DOHH2 (cell line): ENCODE results near the gene MRPL4.
"Not testable (repeated sequence)": the region's sequence is repeated elsewhere in the genome, so short reads cannot be mapped to it uniquely, and the experiment has no call there.

Source experiments
- H3F3A ChIP-seq: fragments of 200-600 bp; sonication (generic), shearing (Covaris generic); 2 replicates; pipeline ENCODE4 v1.6.0; 2016; ENCODE audit warnings: antibody characterized with exemption, mild to moderate bottlenecking; ENCODE audit not compliant: control insufficient read depth, insufficient read depth
- H3K27ac ChIP-seq: fragments of 200-600 bp; sonication (generic); 2 replicates; pipeline ENCODE4 v1.5.1; 2014; ENCODE audit warnings: low read depth, mild to moderate bottlenecking, low read length, moderate library complexity
- H3K27me3 ChIP-seq: fragments of 200-600 bp; sonication (generic); 2 replicates; pipeline ENCODE4 v1.6.1; 2014; ENCODE audit warnings: mild to moderate bottlenecking, low read length, mixed read lengths; ENCODE audit not compliant: control insufficient read depth
- H3K36me3 ChIP-seq: fragments of 200-600 bp; sonication (generic); 2 replicates; pipeline ENCODE4 v1.6.1; 2014; ENCODE audit warnings: mild to moderate bottlenecking, low read length, moderate library complexity, mixed read lengths; ENCODE audit not compliant: control insufficient read depth
- H3K4me1 ChIP-seq: fragments of 200-600 bp; sonication (generic); 2 replicates; pipeline ENCODE4 v1.6.1; 2014; ENCODE audit warnings: mild to moderate bottlenecking, low read length, mixed read lengths; ENCODE audit not compliant: control insufficient read depth
- H3K4me2 ChIP-seq: fragments of 200-600 bp; sonication (generic); 2 replicates; pipeline ENCODE4 v1.6.0; 2014; ENCODE audit warnings: mild to moderate bottlenecking, low read length, moderate library complexity
- H3K4me3 ChIP-seq: fragments of 200-600 bp; sonication (generic); 2 replicates; pipeline ENCODE4 v1.5.1; 2014; ENCODE audit warnings: mild to moderate bottlenecking, low read length, mixed read lengths
- H3K79me2 ChIP-seq: fragments of 200-600 bp; sonication (generic); 2 replicates; pipeline ENCODE4 v1.6.1; 2014; ENCODE audit warnings: mild to moderate bottlenecking, low read length, mixed read lengths; ENCODE audit not compliant: control insufficient read depth
- H3K9me2 ChIP-seq: fragments of 200-600 bp; sonication (generic); replicated peaks from 2 replicates; pipeline ENCODE4 v1.6.1; 2014; ENCODE audit warnings: mild to moderate bottlenecking, low read length, mixed read lengths; ENCODE audit not compliant: control insufficient read depth
- H3K9me3 ChIP-seq: fragments of 200-600 bp; sonication (generic); 2 replicates; pipeline ENCODE4 v1.6.1; 2014; ENCODE audit warnings: antibody characterized with exemption, low read length, mixed read lengths; ENCODE audit not compliant: control insufficient read depth, insufficient read depth
- H4K20me1 ChIP-seq: fragments of 200-600 bp; sonication (generic); 2 replicates; pipeline ENCODE4 v1.6.0; 2014; ENCODE audit warnings: low read depth, mild to moderate bottlenecking, antibody characterized with exemption, low read length, moderate library complexity; ENCODE audit not compliant: control insufficient read depth, insufficient read depth
- EZH2phosphoT487 ChIP-seq: fragments of 200-600 bp; sonication (generic); IDR thresholded peaks from 2 replicates; pipeline ENCODE4 v1.6.1; 2017; ENCODE audit warnings: borderline replicate concordance, mild to moderate bottlenecking, antibody characterized with exemption, low read length, moderate library complexity, mixed read lengths
- TF ChIP-seq, protein P1 (sequence below): fragments of 200-600 bp; sonication (generic); IDR thresholded peaks from one replicate; pipeline ENCODE4 v1.5.1; 2014; ENCODE audit warnings: antibody characterized with exemption, mild to moderate bottlenecking, low read depth, low read length; ENCODE audit not compliant: poor library complexity, severe bottlenecking

Gene MRPL4

DNA sequence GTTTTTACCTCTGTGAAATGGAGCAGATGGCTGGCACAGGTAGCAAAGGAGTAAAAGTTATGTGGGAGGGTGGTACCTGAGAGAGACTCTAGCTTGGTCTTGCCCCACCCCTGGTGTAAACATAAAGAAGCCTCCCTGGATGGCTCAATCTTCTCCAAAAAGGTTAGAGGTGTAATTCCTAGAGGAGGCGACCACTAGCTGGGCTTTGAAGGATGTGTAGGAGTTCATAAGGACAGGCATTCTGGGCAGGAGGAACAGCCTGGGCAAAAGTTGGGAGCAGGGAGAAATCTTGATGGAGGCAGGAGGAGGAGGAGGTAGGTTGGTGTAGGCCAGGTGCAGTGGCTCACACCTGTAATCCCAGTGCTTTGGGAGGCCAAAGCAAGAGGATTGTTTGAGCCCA, 26.9 kb downstream of the MRPL4 start:
- Histone ChIP-seq H3F3A (no peaks in the 10 kb centered on the region), H3K79me2 (peaks cover 23% of the 10 kb centered on the region), H3K4me1 (0 out of 2 replicates have a peak, but pooled peaks cover 4% of the 10 kb centered on the region), H4K20me1 (no peaks in the 10 kb centered on the region), H3K4me2 (no peak overlapping the region), H3K9me2 (no peaks in the 10 kb centered on the region), H3K27me3 (no peaks in the 10 kb centered on the region), H3K27ac (no peak overlapping the region), H3K36me3 (peaks cover 66% of the 10 kb centered on the region), H3K9me3 (no peaks in the 10 kb centered on the region), H3K4me3 (no peak overlapping the region)
- TF ChIP-seq, protein P1, sequence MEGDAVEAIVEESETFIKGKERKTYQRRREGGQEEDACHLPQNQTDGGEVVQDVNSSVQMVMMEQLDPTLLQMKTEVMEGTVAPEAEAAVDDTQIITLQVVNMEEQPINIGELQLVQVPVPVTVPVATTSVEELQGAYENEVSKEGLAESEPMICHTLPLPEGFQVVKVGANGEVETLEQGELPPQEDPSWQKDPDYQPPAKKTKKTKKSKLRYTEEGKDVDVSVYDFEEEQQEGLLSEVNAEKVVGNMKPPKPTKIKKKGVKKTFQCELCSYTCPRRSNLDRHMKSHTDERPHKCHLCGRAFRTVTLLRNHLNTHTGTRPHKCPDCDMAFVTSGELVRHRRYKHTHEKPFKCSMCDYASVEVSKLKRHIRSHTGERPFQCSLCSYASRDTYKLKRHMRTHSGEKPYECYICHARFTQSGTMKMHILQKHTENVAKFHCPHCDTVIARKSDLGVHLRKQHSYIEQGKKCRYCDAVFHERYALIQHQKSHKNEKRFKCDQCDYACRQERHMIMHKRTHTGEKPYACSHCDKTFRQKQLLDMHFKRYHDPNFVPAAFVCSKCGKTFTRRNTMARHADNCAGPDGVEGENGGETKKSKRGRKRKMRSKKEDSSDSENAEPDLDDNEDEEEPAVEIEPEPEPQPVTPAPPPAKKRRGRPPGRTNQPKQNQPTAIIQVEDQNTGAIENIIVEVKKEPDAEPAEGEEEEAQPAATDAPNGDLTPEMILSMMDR, result no peak
- TF ChIP-seq EZH2phosphoT487, result no peak

DNA sequence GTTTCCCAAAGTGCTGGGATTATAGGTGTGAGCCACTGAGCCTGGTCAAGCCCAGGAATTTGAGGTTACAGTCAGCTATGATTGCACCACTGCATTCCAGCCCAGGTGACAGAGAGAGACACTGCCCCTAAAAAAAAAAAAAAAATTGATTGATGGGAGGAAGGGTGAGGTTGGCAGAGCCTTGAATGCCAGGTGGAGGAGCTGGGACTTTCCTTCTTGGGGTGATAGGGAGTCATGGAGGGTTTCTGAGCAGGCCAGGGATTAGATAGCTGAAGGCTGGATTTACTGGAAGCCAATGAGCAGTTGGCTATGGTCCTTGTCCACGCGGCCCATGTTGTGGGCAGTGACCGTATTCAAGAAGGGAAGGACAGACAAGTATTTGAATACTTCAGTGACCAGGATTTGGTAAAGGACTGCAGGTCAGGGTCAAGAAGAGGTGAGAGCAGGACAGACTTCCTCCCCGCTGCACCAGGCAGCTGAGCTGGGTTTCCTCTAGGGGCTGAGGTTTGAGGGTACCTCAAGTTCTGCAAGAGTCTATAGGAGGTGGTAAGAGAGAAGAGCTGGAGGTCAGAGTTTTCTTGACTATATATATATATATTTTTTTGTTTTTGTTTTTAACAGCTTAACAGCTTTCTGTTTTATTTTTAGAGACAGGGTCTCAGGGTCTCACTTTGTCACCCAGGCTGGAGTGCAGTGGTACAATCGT, 27.9 kb downstream of the MRPL4 start:
- Histone ChIP-seq H3K36me3 (peaks cover 67% of the 10 kb centered on the region), H3K79me2 (peaks cover 19% of the 10 kb centered on the region), H3K4me3 (no peak overlapping the region), H3K27me3 (no peaks in the 10 kb centered on the region), H4K20me1 (no peaks in the 10 kb centered on the region), H3K4me1 (peaks cover 7% of the 10 kb centered on the region), H3K4me2 (no peak overlapping the region), H3K9me2 (no peaks in the 10 kb centered on the region), H3F3A (no peaks in the 10 kb centered on the region), H3K9me3 (no peaks in the 10 kb centered on the region), H3K27ac (no peak overlapping the region)
- TF ChIP-seq EZH2phosphoT487, result no peak
- TF ChIP-seq, protein P1, result no peak

DNA sequence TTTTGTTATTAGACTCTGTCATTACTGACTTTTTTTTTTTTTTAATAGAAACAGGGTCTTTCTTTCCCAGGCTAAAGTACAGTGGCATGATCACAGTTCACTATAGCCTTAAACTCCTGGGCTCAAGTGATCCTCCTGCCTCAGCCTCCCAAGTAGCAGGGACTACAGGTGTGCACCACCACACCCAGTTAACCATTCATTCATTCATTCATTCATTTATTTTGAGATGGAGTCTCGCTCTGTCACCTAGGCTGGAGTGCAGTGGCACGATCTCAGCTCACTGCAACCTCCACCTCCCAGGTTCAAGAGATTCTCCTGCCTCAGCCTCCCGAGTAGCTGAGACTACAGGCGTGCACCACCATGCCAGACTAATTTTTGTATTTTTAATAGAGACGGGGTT, 30.0 kb downstream of the MRPL4 start:
- H3K4me1 ChIP-seq, result peaks cover 28% of the 10 kb centered on the region
- not testable (repeated sequence) for H3K9me3 ChIP-seq, H3K9me2 ChIP-seq, H3K4me2 ChIP-seq, H3K4me3 ChIP-seq, H3K27ac ChIP-seq, H3K27me3 ChIP-seq, H4K20me1 ChIP-seq
- peaks cover 15% of the 10 kb centered on the region for H3F3A ChIP-seq
- H3K79me2 ChIP-seq, result peaks cover 14% of the 10 kb centered on the region
- H3K36me3 ChIP-seq, result peaks cover 75% of the 10 kb centered on the region

DNA sequence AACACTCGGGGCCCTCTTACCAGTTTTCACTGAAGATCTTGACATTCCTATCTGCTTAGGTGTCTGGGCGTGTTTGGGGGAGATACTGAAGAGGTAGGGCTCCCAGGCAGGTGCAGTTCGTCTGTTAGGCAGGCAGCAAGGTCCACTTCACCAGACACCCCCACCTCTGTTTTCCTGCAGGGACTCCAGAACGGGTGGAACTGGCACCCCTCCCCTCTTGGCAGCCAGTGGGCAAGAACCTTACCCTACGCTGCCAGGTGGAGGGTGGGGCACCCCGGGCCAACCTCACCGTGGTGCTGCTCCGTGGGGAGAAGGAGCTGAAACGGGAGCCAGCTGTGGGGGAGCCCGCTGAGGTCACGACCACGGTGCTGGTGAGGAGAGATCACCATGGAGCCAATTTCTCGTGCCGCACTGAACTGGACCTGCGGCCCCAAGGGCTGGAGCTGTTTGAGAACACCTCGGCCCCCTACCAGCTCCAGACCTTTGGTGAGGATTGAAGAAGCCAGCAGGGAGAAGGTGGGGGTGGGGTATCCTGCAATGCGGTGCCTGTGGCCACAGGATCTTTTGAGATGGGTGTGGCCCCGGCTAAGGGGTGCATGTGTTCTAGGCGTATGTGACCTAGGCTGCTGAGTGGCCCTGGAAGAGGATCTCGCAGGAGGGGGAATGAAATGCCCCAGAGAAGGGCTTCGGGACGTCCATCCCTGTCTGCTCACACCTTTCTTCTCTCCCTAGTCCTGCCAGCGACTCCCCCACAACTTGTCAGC, 31.5 kb downstream of the MRPL4 start:
- no peak overlapping the region for H3K4me2 ChIP-seq

More for the DNA sequence above, 31.5 kb downstream of the MRPL4 start:
- no peak overlapping the region for H3K27ac ChIP-seq
- no peaks in the 10 kb centered on the region for H3K9me2 ChIP-seq
- H3K36me3 ChIP-seq, result peaks cover 62% of the 10 kb centered on the region
- no peak overlapping the region for H3K4me3 ChIP-seq
- no peaks in the 10 kb centered on the region for H3K9me3 ChIP-seq
- H3F3A ChIP-seq, result peaks cover 15% of the 10 kb centered on the region
- peaks cover 43% of the 10 kb centered on the region for H3K4me1 ChIP-seq
- no peak for TF ChIP-seq EZH2phosphoT487
- TF ChIP-seq, protein P1, result no peak
- peaks cover 14% of the 10 kb centered on the region for H3K79me2 ChIP-seq
- H3K27me3 ChIP-seq, result no peaks in the 10 kb centered on the region
- no peaks in the 10 kb centered on the region for H4K20me1 ChIP-seq
